Amniotic stem cell (primary cell): ENCODE measurements around the gene SUSD4.

Experiments
- DNase-seq: peaks from one replicate; lab custom pipeline; 2025; lab: John Stamatoyannopoulos, UW

Gene SUSD4

GRCh38 chr1:223358826-223359225 is 5.2 kb downstream of the SUSD4 start:
- no peak for DNase-seq

GRCh38 chr1:223355699-223356098 is 8.3 kb downstream of the SUSD4 start:
- no peak for DNase-seq

- DNase-seq, result no peak
These were observed 10.0 kb downstream of the SUSD4 start for GRCh38 chr1:223353939-223354338.

GRCh38 chr1:223352944-223353343 is 11.0 kb downstream of the SUSD4 start:
- no peak for DNase-seq

GRCh38 chr1:223350361-223350908 is 13.5 kb downstream of the SUSD4 start:
- DNase-seq, result no peak

GRCh38 chr1:223349241-223349640 is 14.7 kb downstream of the SUSD4 start:
- no peak for DNase-seq

- no peak for DNase-seq
These were observed 15.5 kb downstream of the SUSD4 start for GRCh38 chr1:223348439-223348838.

GRCh38 chr1:223347583-223347982 is 16.4 kb downstream of the SUSD4 start:
- DNase-seq, result no peak

GRCh38 chr1:223346311-223346710 is 17.7 kb downstream of the SUSD4 start:
- no peak for DNase-seq

GRCh38 chr1:223345720-223346119 is 18.3 kb downstream of the SUSD4 start:
- DNase-seq, result no peak

GRCh38 chr1:223344491-223344890 is 19.5 kb downstream of the SUSD4 start:
- no peak for DNase-seq

GRCh38 chr1:223343692-223344091 is 20.3 kb downstream of the SUSD4 start:
- no peak for DNase-seq

GRCh38 chr1:223341121-223341520 is 22.9 kb downstream of the SUSD4 start:
- no peak for DNase-seq

GRCh38 chr1:223340637-223341036 is 23.3 kb downstream of the SUSD4 start:
- no peak for DNase-seq

GRCh38 chr1:223339861-223340260 is 24.1 kb downstream of the SUSD4 start:
- no peak for DNase-seq

- DNase-seq, result no peak
These were observed 24.9 kb downstream of the SUSD4 start for GRCh38 chr1:223338811-223339746.

GRCh38 chr1:223337174-223337869 is 26.7 kb downstream of the SUSD4 start:
- DNase-seq, result no peak

GRCh38 chr1:223334156-223334555 is 29.8 kb downstream of the SUSD4 start:
- DNase-seq, result no peak

- DNase-seq, result no peak
These were observed 31.0 kb downstream of the SUSD4 start for GRCh38 chr1:223332997-223333396.

GRCh38 chr1:223331929-223332328 is 32.0 kb downstream of the SUSD4 start:
- no peak for DNase-seq

GRCh38 chr1:223331301-223331700 is 32.7 kb downstream of the SUSD4 start:
- no peak for DNase-seq

GRCh38 chr1:223330466-223330865 is 33.5 kb downstream of the SUSD4 start:
- DNase-seq, result no peak
